Measurements from ENCODE around the gene CYP27A1. TPM values are rescaled to one million over a fixed set of nuclear protein-coding genes. Genes with fewer than 3 reads are reported as not detected.

CYP27A1 gene
- 7.9 TPM for total RNA-seq
- long read RNA-seq, transcript CYP27A1-201 (9 exons, 2,286 nt), result major isoform, 21 of 28 reads
- long read RNA-seq, partial matches to known transcripts, result 6 of 28 reads
- long read RNA-seq, other reads (novel, unspliced or antisense), result 1 of 28 reads

DNA sequence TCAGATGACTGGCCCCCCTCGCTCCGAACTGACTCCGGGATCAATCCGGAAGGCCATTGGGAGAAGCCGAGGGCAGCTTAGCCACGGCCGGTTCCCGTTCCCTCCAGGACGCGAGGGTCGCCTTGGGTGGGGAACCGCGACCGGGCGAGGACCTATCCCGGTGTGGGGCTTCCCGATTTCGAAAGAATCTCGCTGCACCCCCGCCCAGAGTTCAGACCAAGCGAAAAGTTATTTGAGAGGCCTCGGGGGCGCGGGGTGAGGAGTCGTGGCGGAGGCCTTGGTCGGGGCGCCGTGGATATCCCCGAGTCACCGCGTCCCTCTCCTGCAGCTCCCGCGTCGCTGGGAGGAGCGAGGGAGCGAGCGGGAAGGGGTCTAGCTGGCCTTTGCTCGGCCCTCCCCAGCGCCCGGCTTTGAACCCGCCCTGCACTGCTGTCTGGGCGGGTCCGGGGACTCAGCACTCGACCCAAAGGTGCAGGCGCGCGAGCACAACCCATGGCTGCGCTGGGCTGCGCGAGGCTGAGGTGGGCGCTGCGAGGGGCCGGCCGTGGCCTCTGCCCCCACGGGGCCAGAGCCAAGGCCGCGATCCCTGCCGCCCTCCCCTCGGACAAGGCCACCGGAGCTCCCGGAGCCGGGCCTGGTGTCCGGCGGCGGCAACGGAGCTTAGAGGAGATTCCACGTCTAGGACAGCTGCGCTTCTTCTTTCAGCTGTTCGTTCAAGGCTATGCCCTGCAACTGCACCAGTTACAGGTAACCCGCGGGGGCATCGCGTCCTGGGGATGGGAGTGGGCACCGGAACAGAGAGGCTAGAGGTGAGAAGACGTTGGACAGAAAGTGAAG is at the start of gene CYP27A1:
CYP27A1 (plus strand) TSS at position 457 of the 837 bp plus-strand sequence; CDS start at position 493, 36 bp downstream.
- ATAC-seq (peak; percentile 93), DNase-seq (peak; percentile 75)
- intact Hi-C loops (cut with micrococcal nuclease), result no loop called here

DNA sequence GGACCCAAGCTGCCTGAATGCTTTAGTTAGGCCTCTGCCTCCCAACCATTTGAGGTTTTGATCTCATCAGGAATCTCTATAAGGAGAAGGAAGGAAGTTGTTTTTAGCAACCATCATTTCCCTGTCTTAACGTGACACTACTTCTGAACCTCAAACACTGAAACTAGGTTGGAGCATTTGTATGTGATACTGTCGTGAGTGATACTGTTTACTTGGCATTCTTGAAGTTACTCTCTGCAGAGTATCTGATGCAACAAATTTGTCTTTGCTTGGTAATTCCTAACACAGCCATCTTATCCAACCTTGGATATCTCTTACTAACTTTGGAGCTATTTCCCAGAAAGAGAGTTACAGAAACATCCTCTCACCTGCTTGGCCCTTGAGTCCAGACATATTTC is 49.2 kb upstream of the CYP27A1 start:
- intact Hi-C loops (cut with micrococcal nuclease), result no loop called here
- ATAC-seq (no peak), DNase-seq (no peak)

DNA sequence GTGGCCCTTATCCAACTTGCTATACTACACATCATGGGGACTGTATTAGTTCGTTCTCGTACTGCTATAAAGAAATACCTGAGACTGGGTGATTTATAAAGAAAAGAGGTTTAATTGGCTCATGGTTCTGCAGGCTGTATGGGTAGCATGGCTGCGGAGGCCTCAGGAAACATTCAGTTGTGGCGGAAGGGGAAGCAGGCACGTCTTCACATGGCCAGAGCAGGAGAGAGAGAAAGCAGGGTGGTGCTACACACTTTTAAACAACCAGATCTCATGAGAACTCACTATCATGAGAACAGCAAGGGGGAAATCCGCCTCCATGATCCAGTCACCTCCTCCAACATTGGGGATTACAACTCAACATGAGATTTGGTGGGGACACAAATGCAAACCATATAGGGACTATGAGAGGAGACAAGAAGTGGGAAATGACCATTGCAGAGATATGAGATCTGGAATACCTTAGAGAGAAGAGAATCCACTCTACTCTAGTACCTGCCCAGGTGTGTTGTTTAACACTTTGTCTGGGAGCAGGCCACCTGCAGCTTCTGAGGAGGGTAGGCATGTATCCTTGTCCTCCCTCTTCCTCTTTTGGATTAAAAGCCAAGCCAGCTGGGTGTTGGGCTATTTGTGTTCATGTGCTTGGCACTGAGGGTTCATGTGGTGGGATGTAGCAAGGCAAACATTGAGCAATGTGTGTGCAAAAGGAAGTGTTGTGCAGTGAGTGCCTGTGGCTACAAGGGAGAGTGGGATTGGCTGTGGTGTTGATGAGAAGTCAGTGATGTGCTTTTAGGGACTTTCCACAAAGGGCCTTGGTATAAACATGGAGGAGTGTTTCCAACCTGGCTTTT is 48.6 kb upstream of the CYP27A1 start:
- intact Hi-C loops (cut with micrococcal nuclease), result no loop called here
- DNase-seq (no peak), ATAC-seq (peak; percentile 69)

DNA sequence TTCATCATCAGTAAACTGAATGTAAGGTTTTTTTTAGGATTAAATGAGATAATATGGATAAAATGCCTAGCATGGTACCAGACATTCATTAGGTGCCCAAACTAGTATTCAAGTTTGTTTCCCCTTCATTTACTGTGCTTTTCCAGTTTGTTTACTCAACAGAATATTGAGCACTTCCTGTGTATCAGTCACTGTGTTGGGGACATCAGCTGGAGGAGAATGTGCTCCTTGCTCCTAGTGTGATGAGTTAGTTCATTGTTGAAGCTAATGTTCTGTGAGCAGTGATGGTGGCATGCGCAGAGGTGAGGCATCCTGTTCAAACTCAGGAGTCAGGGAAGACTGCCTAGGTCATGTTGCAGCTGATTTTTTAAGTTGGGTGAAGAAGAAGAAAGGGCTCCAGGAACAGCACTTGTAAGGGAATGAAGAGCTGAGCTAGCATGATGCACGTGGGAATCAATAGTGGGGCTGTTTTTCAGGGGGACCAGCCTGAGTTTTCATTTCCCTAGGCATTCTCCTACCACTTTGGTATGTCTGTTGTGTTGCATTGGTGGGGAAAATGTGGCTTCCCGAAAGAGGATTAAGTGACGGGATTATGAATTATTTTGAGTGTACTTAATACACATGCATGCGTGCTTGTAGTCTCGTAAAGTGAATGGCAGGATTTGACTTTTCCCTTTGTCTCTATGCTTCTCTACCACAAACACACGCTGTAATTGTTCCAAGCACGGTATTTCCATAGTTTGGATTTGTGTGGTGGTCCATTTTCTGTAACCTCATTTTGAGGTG is 47.6 kb upstream of the CYP27A1 start:
- ATAC-seq, result no peak
- intact Hi-C loops (cut with micrococcal nuclease), result no loop called here
- DNase-seq, result no peak

DNA sequence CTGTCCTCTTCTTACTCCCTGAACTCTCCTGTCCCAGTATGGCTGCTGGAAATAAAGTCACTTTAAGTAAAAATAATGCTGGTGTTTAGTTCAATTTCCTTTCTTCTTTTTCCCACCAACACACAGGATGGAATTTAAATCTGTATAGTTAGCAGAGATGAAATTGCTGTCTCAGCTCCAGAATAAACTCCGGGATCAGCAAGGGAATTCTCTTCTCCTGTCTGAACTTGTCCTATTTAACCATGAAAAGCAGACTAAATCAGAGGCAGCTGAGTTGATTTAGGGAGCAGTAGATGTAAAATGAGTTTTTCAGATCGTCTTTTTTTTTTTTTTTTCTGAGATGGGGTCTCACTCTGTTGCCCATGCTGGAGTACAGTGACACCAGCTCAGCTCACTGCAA is 45.4 kb upstream of the CYP27A1 start:
- no peak for DNase-seq
- no peak for ATAC-seq
- intact Hi-C loops (cut with micrococcal nuclease), result no loop called here

DNA sequence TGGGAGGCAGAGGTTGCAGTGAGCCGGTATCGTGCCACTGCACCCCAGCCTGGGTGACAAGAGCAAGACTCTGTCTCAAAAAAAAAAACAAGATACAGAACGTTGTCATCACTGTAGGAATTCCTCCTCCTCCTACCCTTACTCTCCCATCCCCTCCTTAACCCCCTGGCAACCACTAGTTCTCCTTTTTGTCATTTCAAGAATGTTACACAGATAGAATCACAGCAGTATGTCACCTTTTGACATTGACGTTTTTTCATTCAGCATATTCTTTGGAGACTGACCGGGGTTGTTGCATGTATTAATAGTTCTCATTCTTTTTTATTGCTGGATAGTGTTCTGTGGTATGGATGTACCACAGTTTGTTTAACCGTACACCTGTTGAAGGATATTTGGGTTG is 38.9 kb upstream of the CYP27A1 start:
- no peak for ATAC-seq
- intact Hi-C loops (cut with micrococcal nuclease), result no loop called here
- no peak for DNase-seq

DNA sequence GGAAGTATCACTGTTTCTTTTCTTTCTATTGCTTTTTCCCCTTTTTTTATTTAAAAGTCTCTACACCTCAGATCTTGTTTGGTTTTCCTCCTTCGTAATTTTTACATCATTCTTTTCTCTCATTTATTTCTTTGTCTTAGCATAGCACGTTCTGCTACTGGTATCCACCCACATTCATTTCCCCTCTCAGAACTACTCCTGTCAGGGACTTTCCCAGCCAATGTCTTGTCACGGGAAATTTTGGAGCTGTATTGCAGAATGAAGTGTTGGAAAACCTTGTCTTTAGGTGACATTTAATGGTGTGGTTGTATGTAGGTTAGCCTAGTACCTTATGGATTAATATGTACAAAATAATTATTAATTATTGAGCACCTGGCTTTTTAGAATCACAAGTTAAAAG is 37.3 kb upstream of the CYP27A1 start:
- ATAC-seq (no peak), DNase-seq (no peak)
- intact Hi-C loops (cut with micrococcal nuclease), result no loop called here

DNA sequence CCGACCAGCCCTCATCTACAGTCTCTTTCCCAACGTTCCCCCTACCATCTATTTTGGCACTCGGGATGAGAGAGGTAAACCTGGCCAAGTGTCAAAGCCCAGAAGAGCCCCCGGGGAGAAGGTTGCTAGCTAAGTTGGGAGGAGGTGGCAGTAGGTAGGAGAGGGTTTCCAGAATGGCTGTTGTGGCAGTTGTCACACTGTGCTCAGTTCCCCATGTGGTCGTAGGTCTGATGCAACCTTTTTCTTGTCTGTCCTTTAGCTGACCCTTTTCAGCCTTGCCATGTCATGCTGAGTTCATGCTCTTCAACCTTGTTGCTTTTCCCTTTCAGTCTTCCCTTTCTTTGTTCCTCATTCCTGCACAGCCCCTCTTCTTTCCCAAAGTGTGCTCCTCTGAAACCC is 36.8 kb upstream of the CYP27A1 start:
- ATAC-seq (peak; percentile 54), DNase-seq (no peak)
- intact Hi-C loops (cut with micrococcal nuclease), result no loop called here

DNA sequence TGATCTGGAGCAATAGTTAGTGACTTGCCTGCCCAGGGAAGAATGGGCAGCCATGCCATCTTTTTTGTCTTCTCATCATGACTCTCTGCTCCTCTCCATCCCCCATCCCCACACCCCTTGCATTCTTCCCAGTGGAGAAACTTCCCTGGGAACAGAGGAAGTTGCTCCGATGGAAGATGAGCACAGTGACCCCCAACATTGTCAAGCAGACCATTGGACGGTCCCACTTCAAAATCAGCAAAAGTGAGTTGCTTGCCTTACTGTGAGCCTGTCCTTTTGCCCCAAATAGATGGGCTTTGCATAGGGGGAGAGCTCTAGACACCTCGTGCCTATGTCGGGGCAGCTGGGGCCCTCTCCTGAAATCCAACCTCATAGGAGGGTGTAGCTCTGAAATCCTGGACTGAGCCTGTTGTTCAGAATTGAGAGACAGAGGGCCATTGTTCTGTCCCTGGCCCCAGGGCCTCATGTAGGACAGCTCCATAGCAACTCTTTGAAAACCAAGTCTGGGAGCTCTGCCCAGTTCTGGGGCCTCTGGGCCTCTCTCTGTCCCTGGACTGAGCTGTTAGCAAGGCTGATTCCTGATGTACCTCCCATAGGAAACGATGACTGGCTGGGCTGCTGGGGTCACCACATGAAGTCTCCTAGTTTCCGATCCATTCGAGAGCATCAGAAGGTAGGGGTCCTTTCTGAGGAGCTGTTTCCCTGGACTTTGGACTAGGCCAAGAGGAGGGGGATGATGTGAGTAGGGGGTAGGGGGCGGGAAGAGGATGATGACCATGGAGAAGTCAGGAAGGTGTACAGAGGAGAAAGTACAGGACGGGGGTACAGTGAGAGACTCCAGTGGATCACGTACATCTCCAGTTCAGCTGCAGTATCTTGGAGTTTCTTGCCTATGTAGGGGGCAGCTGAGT is 36.1 kb upstream of the CYP27A1 start:
- DNase-seq, result peak; percentile 80
- intact Hi-C loops (cut with micrococcal nuclease), result no loop called here
- ATAC-seq, result peak; percentile 98

DNA sequence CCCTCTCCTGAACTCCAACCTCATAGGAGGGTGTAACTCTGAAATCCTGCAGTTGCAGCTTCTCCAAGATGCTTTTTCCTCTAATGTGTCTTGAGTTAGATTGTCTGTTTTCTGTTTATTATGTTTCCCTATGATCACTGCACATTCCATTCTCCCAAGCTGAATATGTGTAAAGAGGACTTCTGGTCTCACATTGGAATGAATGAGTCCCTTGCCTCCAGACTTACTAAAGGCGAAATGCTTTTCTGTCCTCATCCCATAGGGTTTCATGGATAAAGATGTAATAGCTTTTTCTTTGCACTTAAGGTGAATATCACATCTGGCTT is 35.5 kb upstream of the CYP27A1 start:
- ATAC-seq (no peak), DNase-seq (no peak)
- intact Hi-C loops (cut with micrococcal nuclease), result no loop called here

DNA sequence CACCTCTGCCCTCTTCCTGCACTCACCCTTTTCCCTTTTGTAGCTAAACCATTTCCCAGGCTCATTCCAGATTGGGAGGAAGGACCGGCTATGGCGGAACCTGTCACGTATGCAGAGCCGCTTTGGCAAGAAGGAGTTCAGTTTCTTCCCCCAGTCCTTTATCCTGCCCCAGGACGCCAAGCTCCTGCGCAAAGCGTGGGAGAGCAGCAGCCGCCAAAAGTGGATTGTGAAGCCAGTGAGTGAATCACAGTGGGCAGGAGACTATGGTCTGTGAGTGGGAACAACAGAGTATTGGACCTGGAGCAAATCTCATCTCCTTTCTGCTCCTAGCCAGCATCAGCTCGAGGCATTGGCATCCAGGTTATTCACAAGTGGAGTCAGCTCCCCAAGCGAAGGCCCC is 35.0 kb upstream of the CYP27A1 start:
- intact Hi-C loops (cut with micrococcal nuclease), result no loop called here
- ATAC-seq (peak; percentile 22), DNase-seq (peak; percentile 34)

DNA sequence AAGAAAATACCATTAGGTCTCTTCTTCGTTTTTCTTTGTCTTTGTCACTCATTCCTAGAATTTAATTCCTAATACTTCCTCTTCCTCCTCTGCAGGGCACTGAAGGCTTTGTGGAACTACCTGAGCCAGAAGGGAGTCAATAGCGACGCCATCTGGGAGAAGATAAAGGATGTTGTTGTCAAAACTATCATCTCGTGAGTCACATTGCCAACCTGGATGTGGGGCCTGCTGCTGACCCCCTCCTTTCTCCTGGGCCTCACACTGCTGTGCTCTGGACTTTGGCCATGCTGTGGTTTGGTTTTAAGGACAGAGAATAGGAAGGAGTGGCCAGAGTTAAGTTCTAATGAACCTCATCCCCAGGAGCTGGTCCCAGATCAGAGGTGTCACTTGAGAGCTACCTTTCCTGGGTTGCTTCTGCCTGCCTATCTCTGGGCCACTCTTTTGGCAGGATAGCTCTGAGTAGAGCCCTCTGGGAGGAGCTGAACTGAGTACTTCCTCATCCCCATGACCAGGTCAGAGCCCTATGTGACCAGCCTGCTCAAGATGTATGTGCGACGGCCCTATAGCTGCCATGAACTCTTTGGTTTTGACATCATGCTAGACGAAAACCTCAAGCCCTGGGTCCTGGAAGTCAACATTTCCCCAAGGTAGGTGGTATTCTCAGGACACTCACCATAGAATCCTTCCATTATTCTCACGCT is 33.1 kb upstream of the CYP27A1 start:
- intact Hi-C loops (cut with micrococcal nuclease), result no loop called here
- no peak for DNase-seq
- no peak for ATAC-seq

DNA sequence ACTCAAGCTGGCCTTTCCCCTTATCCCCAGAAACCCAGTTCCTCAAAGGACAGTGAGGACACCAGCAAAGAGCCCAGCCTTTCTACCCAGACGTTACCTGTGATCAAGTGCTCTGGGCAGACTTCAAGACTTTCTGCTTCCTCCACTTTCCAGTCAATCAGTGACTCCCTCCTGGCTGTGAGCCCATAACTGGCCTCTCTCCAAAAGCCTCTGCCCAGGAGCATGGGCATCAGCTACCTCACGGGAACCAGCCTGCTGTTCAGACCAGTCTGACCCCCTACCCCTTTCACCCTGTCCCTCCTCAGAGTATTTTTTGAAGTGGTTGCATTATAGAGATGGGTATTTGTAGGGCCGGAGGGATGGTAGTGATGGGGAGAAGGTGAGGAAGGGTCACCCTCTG is 27.7 kb upstream of the CYP27A1 start:
- ATAC-seq (no peak), DNase-seq (no peak)
- intact Hi-C loops (cut with micrococcal nuclease), result no loop called here

DNA sequence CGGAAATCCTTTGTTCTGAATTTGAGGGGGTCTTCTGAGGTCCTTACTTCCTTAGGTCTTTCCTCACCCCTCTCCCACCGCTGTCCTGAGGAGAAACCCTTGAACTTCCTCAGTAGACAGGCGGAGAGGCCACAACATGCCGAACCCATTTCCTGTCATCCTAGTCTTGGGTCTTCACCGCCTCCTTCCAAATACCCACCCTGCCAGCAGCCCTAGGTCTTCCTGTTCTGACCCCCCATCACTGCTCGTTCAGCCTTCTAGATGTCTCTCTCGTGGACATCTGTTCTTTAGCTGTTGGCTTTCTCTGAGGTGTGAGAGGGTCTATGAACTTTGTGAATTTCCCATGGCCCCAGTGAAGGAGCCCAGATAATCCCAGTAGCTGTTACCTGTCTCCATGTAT is 27.2 kb upstream of the CYP27A1 start:
- ATAC-seq, result no peak
- DNase-seq, result no peak
- intact Hi-C loops (cut with micrococcal nuclease), result no loop called here

DNA sequence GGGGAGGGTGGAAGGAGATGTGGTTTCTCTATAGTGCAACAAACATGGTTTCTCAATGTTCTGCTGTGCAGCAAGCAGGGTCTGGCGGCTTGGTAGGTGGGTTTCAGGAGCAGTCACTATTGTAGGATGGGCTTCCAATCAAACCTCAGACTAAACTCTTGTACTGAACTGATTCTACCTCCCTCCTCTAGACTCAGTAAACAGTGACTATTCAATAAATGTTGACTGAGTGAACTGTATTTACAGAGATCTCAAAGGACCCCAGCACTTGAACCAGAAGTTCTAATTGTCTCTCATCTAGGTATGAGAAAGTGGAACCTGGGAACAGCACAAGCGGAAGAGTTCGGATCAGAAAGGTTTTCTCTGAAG is 26.8 kb upstream of the CYP27A1 start:
- DNase-seq (no peak), ATAC-seq (no peak)
- intact Hi-C loops (cut with micrococcal nuclease), result no loop called here

DNA sequence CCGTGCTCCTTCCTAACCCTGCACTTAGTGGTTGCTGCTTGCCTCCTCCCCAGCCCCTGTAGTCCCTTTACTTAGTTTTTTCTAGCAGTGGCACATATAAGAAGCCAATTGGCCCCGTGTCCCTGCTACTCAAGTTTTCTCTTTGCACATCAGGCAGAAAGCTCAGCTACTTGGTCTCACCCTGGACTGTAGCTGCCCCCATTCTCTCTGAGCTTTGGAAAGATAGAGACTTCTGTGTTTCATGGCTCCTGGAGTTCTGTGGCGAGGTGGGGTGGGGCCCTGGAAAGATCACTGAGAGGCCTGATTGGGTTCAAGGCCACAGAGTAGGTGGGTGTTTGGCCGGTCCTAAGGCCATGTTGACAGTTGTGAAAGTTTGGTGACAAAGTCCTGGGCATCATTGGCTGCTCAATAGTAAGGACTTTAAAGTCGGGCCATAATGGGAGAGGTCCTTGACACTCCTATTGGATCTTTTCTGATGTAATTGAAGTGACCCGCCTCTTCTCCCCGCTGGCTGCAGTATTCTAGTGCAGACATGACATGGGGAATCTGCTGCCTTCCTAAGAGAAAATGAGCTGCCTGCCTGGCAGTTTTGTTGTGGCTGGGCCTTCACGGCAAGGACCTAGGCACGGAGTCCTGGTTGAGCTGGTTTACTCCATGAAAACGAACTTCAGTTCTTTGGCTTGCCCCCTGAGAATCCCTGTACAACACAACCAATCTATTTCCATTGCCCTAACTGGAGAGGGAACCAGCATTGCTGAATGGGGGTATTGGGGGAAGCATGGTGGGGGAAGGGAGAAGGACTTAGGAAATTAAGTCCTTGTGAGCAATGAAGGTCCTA is 26.2 kb upstream of the CYP27A1 start:
- intact Hi-C loops (cut with micrococcal nuclease), result no loop called here
- no peak for ATAC-seq
- no peak for DNase-seq
